Stimulated activated CD8-positive, alpha-beta memory T cell treated with anti-CD3 and anti-CD28 coated beads, Interleukin-15, amount 100 ng/mL, for 1 hour (primary cell): ENCODE data around the gene SORCS2.

Experiments
- DNase-seq: peaks from one replicate; pipeline ENCODE4 v3.0.0-alpha.2; 2020; ENCODE audit warnings: low read depth

SORCS2 gene

DNA sequence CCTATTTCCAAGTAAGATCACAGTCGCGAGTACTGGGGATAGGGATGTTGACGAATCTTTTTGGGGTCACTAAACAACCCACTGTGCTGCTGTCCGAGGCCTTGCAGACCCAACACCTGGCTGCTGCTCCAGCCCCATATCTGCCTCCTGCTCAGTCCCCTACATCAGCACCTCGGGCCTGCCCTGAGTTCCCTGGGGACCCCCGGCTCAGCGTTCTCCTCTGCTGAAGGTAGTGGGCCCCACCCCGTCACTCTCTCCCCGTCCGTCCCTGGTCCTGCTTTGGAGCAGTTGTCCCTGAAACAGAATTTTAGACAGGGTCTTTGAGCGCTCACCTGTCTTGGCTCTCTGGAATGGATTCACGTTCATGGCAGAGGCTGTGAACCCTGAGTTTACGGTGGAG, 444.8 kb downstream of the SORCS2 start:
- no peak for DNase-seq

- no peak for DNase-seq
These were observed 445.6 kb downstream of the SORCS2 start for GRCh38 chr4:7637971-7638370.

DNA sequence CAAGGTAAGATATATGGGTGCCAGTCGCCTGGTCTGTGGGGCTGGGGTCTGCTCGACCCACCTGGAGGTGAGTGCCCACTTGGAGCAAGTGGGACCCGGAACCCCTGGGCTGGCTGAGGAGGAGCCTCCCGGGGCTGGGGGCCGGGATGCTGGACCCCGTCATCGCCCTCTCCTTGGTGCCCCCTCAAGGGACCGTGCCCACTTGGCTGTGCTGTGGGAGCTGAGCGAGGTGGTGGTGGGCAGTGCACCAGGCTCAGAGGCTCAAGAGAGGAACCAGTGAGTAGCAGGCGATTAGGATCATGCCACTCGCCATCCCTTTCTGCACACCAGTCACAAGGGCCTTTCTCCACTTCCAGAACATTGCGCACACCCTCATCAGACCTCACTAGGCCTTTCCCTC, 446.2 kb downstream of the SORCS2 start:
- DNase-seq: no peak

DNA sequence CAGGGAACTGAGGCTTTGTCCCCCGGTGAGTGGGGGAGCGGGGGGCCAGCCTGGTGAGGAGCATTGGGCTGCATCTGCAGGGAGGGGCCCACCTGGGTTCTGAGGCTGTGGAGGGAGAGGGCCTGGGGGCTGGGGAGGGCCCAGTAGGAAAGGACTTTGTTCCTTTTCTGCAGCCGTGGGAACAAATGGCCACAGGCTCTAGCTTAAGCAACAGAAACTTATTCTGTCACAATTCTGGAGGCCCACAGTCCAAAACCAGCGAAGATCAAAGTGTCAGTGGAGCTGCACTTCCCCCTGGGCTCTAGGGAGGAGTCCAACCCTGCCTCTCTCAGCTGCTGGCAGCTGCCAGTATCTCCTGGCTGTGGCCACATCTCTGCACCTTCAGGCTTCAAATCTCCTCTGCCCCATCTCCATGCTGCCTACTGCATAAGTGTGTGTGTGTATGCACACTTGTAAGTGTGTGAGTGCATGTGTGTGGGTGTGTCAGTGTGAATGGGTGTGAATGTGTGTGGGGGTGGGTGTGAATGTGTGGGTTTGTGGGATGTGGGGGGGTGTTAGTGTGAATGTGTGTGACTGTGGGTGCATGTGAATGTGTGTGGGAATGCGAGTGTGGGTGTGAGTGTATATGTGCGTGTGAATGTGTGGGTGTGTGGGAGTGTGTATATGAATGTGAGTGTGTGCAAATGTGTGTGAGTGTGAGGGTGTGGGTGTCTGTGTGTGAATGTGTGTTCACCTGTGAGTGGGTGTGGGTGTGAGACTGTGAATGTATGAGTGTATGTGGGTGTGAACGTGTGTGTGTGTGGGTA, 446.8 kb downstream of the SORCS2 start:
- DNase-seq: no peak

DNA sequence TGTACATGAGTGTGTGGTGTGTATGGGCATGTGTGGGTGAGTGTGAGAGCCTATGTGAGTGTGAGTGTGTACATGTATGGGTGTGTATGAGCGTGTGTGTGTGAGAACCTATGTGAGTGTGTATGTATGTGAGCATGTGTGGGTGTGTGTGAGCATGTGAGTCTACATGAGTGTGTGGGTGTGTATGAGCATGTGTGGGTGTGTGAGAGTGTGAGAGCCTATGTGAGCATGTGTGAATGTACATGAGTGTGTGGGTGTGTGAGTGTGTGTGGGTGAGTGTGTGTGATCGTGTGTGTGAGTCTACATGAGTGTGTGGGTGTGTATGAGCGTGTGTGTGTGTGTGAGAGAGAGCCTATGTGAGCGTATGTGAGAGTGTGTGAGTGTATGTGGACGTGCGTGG, 447.8 kb downstream of the SORCS2 start:
- DNase-seq: no peak

DNA sequence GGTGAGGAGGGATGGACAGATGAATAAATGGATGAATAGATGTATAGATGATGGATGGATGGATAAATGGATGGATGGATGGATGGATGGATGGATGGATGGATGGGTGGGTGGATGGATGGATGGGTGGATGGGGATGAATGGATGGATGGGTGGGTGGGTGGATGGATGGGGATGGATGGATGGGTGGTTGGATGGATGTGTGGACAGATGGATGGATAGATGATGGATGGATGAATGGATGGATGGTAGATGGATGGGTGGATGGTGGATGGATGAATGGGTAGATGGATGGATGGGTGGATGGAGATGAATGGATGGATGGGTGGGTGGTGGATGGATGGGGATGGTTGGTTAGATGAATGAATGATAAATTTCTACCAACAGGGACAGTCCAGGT, 449.4 kb downstream of the SORCS2 start:
- no peak for DNase-seq

- DNase-seq: no peak
These were observed 450.6 kb downstream of the SORCS2 start for GRCh38 chr4:7642741-7643458.

DNA sequence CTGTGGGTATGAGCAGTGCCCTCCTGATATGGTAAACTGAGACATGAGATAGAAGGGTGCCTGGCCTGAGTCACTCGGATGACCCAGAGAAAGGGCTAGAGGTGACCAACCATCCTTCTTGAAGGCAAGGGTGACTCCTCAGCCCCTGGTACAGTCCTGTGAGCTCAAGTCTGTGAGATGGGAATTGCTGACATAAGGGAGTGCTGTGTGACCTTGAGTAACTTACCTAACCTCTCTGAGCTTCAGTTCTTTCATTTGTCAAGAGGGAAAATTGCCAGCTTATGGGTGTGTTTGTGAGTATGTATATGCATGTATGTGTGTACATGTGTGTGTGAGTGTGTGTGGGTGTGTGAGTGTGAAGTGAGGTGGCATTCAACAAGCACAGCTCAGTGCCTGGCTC, 452.8 kb downstream of the SORCS2 start:
- DNase-seq: no peak

GRCh38 chr4:7645956-7646355, 453.6 kb downstream of the SORCS2 start:
- no peak for DNase-seq

- peak; percentile 6 for DNase-seq
These were observed 454.2 kb downstream of the SORCS2 start for GRCh38 chr4:7646384-7647061.

- no peak for DNase-seq
These were observed 454.8 kb downstream of the SORCS2 start for GRCh38 chr4:7647186-7647585.

GRCh38 chr4:7647600-7648543, 455.5 kb downstream of the SORCS2 start:
- DNase-seq: no peak

GRCh38 chr4:7648544-7649395, 456.4 kb downstream of the SORCS2 start:
- no peak for DNase-seq

- no peak for DNase-seq
These were observed 457.0 kb downstream of the SORCS2 start for GRCh38 chr4:7649411-7649740.

- DNase-seq: peak; percentile 18
These were observed 457.6 kb downstream of the SORCS2 start for GRCh38 chr4:7649741-7650531.

GRCh38 chr4:7650606-7651385, 458.5 kb downstream of the SORCS2 start:
- DNase-seq: no peak

GRCh38 chr4:7651461-7651921, 459.2 kb downstream of the SORCS2 start:
- no peak for DNase-seq

DNA sequence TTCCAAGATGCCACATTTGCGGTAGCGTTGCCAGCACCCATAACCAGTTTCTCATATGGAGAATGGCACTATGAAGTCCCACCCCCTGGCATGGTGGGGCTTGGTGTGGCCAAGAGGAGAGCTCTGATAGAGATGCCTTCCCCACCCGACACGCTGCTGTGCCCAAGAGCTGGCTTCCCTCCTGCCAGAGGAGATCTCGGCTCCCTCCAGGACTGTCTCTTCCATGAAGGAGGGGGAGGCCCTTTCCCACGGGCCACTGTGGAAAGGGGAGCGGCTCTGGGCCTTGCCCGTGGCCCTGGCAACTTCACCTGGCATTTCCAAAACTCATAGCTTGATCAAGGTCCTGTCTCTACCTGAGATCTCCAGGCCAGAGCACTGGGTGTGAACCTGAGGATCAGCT, 459.7 kb downstream of the SORCS2 start:
- no peak for DNase-seq

- no peak for DNase-seq
These were observed 460.1 kb downstream of the SORCS2 start for GRCh38 chr4:7652451-7652881.
